Inflammatory macrophage treated with lipopolysaccharide for 1 hour (primary cell): Measurements from ENCODE around the gene PRKN.
"Not testable (repeated sequence)": the region's sequence is repeated elsewhere in the genome, so short reads cannot be mapped to it uniquely, and the experiment has no call there.

ENCODE experiments used
- DNase-seq, 2 donors: peaks; one replicate each; pipeline ENCODE4 v3.0.0-alpha.2; 2020 to 2022

The PRKN gene

GRCh38 chr6:161496271-161496670, 1231.3 kb downstream of the PRKN start:
- not testable (repeated sequence) for DNase-seq

GRCh38 chr6:161494566-161494965, 1233.0 kb downstream of the PRKN start:
- no peak for DNase-seq

GRCh38 chr6:161493576-161494118, 1233.9 kb downstream of the PRKN start:
- no peak for DNase-seq

DNA sequence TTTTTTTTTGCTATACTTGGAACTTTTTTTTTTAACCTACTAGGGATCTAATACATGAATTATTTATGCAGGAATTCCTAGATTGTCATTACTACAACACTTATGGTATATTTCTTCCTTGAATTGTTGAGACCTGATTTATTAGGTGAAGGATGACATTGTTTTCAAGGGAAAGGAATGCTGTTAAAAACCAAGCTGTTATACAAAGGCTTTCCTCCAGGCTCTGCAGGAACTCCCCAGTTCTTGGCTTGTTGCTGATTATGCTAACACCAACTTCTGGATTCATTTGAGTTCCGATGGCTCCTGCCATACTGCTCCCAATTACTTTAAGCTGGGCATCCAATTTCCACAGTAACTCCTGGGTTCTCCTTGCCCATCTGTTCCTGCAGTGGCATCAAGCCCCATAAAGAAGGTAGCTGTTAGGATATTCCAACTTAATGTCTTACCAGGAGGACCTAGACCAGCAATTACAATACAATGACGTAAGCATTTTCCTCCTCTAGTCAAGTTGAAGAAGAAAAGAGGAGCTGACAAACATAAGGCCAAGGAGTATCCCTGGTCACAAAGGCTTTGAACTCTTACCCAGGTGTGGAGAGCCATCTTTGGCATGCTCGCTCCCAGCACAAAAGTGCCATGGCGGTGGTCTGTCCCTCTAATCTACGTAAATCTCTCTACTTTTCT, 1237.8 kb downstream of the PRKN start:
- no peak for DNase-seq

- DNase-seq, result no peak
These were observed 1239.9 kb downstream of the PRKN start for GRCh38 chr6:161487694-161488093.

DNA sequence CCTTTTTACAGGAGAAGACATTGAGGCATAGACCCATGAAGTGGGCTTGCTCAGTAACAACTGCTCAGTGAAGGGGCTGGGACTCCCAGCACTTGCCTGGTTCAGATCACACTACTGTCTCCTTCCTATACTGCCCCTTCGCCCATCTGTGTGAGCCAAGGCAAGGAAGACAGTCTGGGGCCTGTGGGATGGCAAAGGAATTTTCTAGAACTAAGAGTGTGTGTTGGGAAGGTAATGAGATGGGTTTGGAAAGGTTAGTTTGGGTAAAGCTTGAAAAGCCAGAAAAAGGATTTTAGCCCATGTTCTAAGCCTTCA, 1240.4 kb downstream of the PRKN start:
- DNase-seq, result no peak

DNA sequence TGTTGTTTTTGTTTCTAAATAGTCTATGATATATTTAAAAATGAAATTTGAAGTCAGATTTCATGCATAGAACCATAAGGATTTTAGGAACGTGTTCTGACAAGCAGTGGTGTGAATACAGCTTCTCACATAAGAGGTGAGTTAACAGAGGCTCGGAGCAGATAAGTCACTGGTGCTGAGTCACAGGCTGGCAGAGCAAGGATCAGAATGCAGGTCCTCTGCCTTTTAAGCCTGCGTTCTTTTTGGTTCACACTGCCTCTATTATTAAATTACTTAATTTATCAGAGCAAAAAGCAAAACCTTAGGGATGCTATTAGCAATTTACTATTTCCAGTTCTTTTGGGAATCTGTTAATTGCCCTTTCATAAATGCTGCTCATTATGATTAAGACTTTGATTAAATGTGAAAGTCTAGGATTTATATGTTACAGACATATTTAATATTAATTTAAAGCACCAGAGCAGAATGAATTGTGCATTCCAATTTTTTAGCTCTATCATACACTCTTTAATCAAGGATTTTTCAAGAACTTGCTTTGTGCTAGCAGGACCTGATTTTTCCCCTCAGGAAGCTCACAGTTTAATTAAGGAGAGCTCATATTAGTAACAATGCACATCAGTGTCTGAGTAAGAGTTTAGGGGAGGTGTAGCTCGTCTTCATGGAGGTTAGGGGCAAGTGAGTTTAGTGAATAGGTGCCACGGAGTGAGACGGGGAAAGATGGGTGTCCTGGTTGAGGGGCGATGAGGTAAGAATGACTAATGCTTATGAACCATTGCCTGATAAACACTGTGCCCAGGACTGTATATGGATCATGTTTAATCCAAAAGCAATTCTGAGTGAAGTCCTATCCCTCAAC, 1241.0 kb downstream of the PRKN start:
- no peak for DNase-seq

- DNase-seq, result no peak
These were observed 1245.1 kb downstream of the PRKN start for GRCh38 chr6:161482517-161482858.

GRCh38 chr6:161481786-161482516, 1245.6 kb downstream of the PRKN start:
- DNase-seq, result no peak

GRCh38 chr6:161480421-161481155, 1247.0 kb downstream of the PRKN start:
- DNase-seq, result no peak

- no peak for DNase-seq
These were observed 1248.2 kb downstream of the PRKN start for GRCh38 chr6:161479376-161479775.

GRCh38 chr6:161477876-161478425, 1249.6 kb downstream of the PRKN start:
- no peak for DNase-seq

GRCh38 chr6:161476711-161477110, 1250.9 kb downstream of the PRKN start:
- DNase-seq, result no peak

DNA sequence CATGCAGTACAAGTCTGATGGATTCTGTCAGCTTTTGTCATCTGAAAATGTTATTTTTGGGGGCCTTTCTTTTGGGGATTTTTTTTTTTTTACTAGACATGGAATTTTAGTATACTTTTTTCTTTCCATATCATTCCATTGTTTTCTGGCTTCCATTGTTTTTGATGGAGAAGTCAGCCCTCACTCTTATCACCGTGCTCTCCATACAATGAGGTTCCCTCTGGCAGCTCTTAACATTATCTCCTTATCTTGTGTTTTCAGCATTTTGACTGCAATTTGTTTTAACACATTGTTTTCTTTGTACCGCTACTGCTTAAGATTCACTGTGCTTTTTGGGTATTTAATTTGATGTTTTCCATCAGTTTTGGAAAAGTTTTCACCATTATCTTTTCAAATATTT, 1262.2 kb downstream of the PRKN start:
- no peak for DNase-seq

GRCh38 chr6:161463071-161463470, 1264.5 kb downstream of the PRKN start:
- no peak for DNase-seq

DNA sequence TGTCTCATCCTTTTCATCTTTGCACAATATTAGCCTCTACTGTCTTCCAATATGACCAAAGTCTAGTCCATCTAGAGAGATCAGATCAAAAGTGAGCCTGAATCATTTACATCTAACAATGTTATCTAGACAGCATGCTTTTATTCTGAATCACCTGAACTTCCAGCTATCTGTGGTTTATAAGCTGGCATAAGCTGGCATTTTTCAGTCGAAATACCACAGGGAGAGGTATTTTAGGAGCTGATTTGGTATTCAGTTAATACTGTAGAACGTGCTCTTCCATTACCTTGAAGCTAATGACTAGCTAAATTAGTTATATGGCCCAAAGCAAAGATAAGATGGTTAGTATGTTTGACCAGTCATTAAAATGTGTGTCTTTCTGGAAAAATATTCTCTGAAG, 1265.4 kb downstream of the PRKN start:
- no peak for DNase-seq

GRCh38 chr6:161459008-161459615, 1268.5 kb downstream of the PRKN start:
- no peak for DNase-seq

DNA sequence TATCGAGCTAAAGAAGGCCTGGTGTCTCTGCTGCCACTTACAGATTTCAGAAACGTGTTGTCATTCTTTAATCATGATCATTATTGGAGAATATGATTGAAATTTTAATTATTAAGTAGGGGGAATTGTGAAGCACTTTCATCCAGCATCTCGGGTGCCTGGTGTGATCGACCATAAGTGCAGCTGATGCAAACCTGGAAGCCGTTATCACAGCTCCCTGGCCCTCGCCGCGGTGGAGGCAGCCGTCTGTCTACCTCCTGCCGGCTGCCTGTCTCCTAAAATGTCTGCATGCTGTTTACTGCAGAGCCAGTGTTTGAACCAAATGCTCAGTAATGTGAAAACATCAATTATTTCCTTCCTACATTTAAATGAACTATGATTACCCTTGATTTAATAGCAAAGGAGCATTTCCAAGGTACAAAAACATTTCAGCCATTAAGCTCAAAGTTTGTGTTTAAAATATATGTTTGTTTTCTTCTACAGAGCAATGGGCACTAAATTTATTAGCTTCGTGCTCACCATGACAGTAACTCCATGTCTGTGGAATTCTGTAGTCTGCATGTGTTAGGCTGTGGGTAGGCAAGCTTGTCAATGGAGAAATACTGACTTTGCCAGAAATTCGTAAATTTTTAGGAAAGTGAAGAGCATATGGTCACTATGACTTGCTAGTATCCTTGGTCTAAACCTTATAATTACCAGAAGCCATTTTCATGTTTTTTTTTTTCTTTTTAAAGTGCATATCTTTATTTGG, 1269.2 kb downstream of the PRKN start:
- no peak for DNase-seq

- no peak for DNase-seq
These were observed 1271.7 kb downstream of the PRKN start for GRCh38 chr6:161455848-161456247.

DNA sequence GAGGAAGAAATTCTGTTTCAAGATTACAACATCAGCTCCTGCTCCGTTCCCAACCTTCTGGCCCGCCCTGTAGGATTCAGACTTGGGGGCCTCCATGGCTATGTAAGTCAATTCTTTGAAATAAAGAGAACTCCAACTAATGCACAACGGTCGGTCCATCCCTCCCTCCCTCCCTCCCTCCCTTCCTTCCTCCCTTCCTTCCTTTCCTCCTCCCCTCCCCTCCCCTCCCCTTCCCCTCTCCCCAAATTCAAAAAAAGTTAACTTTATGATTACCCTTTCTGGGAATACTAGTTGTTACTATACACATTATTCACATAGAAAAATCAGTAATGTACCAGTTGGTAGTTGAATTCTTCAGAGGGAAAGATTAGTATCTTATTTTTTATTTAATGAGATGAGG, 1274.0 kb downstream of the PRKN start:
- no peak for DNase-seq

DNA sequence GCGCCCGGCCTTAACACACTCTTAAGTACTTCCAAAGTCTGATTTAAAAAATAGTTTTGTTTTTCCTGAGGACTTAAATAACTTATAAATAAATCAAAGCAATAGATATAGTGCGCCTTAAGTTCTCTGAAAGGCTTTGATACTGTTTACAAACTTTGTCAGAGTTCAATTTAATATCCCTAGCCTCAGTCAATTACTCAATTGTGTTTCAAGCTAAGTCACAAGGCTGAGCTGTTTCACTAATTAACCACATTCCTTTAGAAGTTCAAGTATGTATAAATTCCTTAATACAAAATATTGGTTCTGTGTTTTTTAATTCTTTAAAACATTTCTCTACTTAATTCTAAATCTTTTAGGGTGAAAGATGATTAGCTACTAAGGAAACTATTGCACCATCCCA, 1275.3 kb downstream of the PRKN start:
- DNase-seq, result no peak
